ENCODE data around the gene PDRG1. TPM values are rescaled to one million over a fixed set of nuclear protein-coding genes. Genes with fewer than 3 reads are reported as not detected.
"Not testable (repeated sequence)": the region's sequence is repeated elsewhere in the genome, so short reads cannot be mapped to it uniquely, and the experiment has no call there.

The PDRG1 gene
- total RNA-seq, 1 donor from 2014 or later: 4.4 TPM

- DNase-seq: no peak
These were observed 26.2 kb downstream of the PDRG1 start for GRCh38 chr20:31925631-31926030.

- DNase-seq: no peak
These were observed 27.3 kb downstream of the PDRG1 start for GRCh38 chr20:31924561-31924960.

GRCh38 chr20:31923388-31924331 lies 28.2 kb downstream of the PDRG1 start:
- no peak for DNase-seq

- no peak for DNase-seq
These were observed 29.3 kb downstream of the PDRG1 start for GRCh38 chr20:31922588-31922987.

- DNase-seq: no peak
These were observed 29.7 kb downstream of the PDRG1 start for GRCh38 chr20:31922181-31922580.

GRCh38 chr20:31921480-31921879 lies 30.4 kb downstream of the PDRG1 start:
- DNase-seq: not testable (repeated sequence)

- no peak for DNase-seq
These were observed 31.5 kb downstream of the PDRG1 start for GRCh38 chr20:31920275-31920855.

GRCh38 chr20:31919410-31920155 lies 32.3 kb downstream of the PDRG1 start:
- no peak for DNase-seq

- no peak for DNase-seq
These were observed 33.3 kb downstream of the PDRG1 start for GRCh38 chr20:31918466-31919105.

GRCh38 chr20:31917962-31918412 lies 33.9 kb downstream of the PDRG1 start:
- DNase-seq: not testable (repeated sequence)

- DNase-seq: no peak
These were observed 35.1 kb downstream of the PDRG1 start for GRCh38 chr20:31916708-31917107.

- no peak for DNase-seq
These were observed 36.2 kb downstream of the PDRG1 start for GRCh38 chr20:31915491-31916280.

GRCh38 chr20:31914170-31914569 lies 37.7 kb downstream of the PDRG1 start:
- no peak for DNase-seq

- DNase-seq: no peak
These were observed 38.3 kb downstream of the PDRG1 start for GRCh38 chr20:31913431-31914157.

- no peak for DNase-seq
These were observed 41.6 kb downstream of the PDRG1 start for GRCh38 chr20:31910071-31910803.

GRCh38 chr20:31909253-31910070 lies 42.4 kb downstream of the PDRG1 start:
- DNase-seq: no peak

- DNase-seq: no peak
These were observed 43.4 kb downstream of the PDRG1 start for GRCh38 chr20:31908424-31908823.

- DNase-seq: no peak
These were observed 43.8 kb downstream of the PDRG1 start for GRCh38 chr20:31908016-31908415.

- no peak for DNase-seq
These were observed 44.8 kb downstream of the PDRG1 start for GRCh38 chr20:31907046-31907445.

Data from skin of body (tissue), 2 donors.